GM23338 (cell line): ENCODE results near the gene STON1. TPM values are rescaled to one million over a fixed set of nuclear protein-coding genes. Genes with fewer than 3 reads are reported as not detected.

Experiments used
- ATAC-seq: fragments of 200-7000 bp; cut with Tn5 transposase; 3 replicates; pipeline ENCODE4 v1.9.1; 2020
- DNase-seq: peaks from one replicate; pipeline ENCODE4 v3.0.0-alpha.2; 2015; ENCODE audit warnings: low spot score
- H2AFZ ChIP-seq: fragments of 200-600 bp; sonication (generic); 2 replicates; pipeline ENCODE4 v1.8.0; 2016; ENCODE audit warnings: antibody characterized with exemption, mild to moderate bottlenecking, moderate library complexity
- H3F3A ChIP-seq: fragments of 200-600 bp; sonication (generic); replicated peaks from 2 replicates; pipeline ENCODE4 v1.8.0; 2017; ENCODE audit warnings: antibody characterized with exemption, mixed run types, low read depth
- H3K27ac ChIP-seq: fragments of 200-600 bp; sonication (generic); 2 replicates; pipeline ENCODE4 v1.6.1; 2016; ENCODE audit warnings: low read depth
- H3K27me3 ChIP-seq: fragments of 200-600 bp; sonication (generic); 2 replicates; pipeline ENCODE4 v1.8.0; 2016; ENCODE audit warnings: mild to moderate bottlenecking, mixed run types, moderate library complexity; ENCODE audit not compliant: insufficient read depth
- H3K36me3 ChIP-seq: fragments of 200-600 bp; sonication (generic); 2 replicates; pipeline ENCODE4 v1.8.0; 2016; ENCODE audit warnings: mild to moderate bottlenecking; ENCODE audit not compliant: insufficient read depth
- H3K4me1 ChIP-seq: fragments of 200-600 bp; sonication (generic); 2 replicates; pipeline ENCODE4 v1.8.0; 2016; ENCODE audit warnings: mild to moderate bottlenecking, moderate library complexity; ENCODE audit not compliant: insufficient read depth
- H3K4me2 ChIP-seq: fragments of 200-600 bp; sonication (generic); 2 replicates; pipeline ENCODE4 v1.7.1; 2017; ENCODE audit warnings: mixed run types
- H3K4me3 ChIP-seq: fragments of 200-600 bp; sonication (generic); 2 replicates; pipeline ENCODE4 v1.6.1; 2016; ENCODE audit warnings: mixed run types
- H3K79me2 ChIP-seq: fragments of 200-600 bp; sonication (generic); replicated peaks from 2 replicates; pipeline ENCODE4 v1.8.0; 2017; ENCODE audit warnings: mild to moderate bottlenecking; ENCODE audit not compliant: insufficient read depth
- H3K9me2 ChIP-seq: fragments of 200-600 bp; sonication (generic); 2 replicates; pipeline ENCODE4 v1.8.0; 2017; ENCODE audit not compliant: insufficient read depth
- H4K20me1 ChIP-seq: fragments of 200-600 bp; sonication (generic); replicated peaks from 2 replicates; pipeline ENCODE4 v1.8.0; 2017; ENCODE audit warnings: mild to moderate bottlenecking; ENCODE audit not compliant: insufficient read depth
- H3K27ac Mint-ChIP-seq: 2 replicates; pipeline ENCODE4 v1.8.0; 2020; ENCODE audit warnings: inconsistent platforms, mild to moderate bottlenecking, moderate library complexity, mixed read lengths
- H3K27me3 Mint-ChIP-seq: 3 replicates; pipeline ENCODE4 v1.8.0; 2022; ENCODE audit warnings: low read depth, mild to moderate bottlenecking, moderate library complexity, mixed read lengths, inconsistent platforms; ENCODE audit not compliant: insufficient read depth, poor library complexity
- H3K36me3 Mint-ChIP-seq: 3 replicates; pipeline ENCODE4 v1.8.0; 2021; ENCODE audit warnings: low read depth, mild to moderate bottlenecking, inconsistent platforms, moderate library complexity, mixed read lengths
- H3K4me1 Mint-ChIP-seq: 3 replicates; pipeline ENCODE4 v1.8.0; 2020; ENCODE audit warnings: mild to moderate bottlenecking, inconsistent platforms, mixed read lengths
- H3K4me3 Mint-ChIP-seq: 3 replicates; pipeline ENCODE4 v1.8.0; 2021; ENCODE audit warnings: moderate library complexity, mild to moderate bottlenecking, inconsistent platforms, mixed read lengths
- H3K9me3 Mint-ChIP-seq: 3 replicates; pipeline ENCODE4 v1.8.0; 2020; ENCODE audit warnings: moderate library complexity, mild to moderate bottlenecking, inconsistent platforms, mixed read lengths
- CREB1 ChIP-seq: fragments of 250-450 bp; sonication (Bioruptor Pico); IDR thresholded peaks from 2 replicates; pipeline ENCODE4 v1.5.0; 2020; ENCODE audit warnings: low read depth, mild to moderate bottlenecking, moderate library complexity
- CTCF ChIP-seq, 2 experiments: fragments of 200-600 bp in 1 of 2; sonication (generic) in 1 of 2; conservative IDR thresholded peaks; 2 replicates each; pipeline versions ENCODE4 v1.5.1 to v1.6.1; 2016 to 2017; ENCODE audit warnings: antibody characterized with exemption in 2 of 2, low read depth in 2 of 2, mild to moderate bottlenecking in 2 of 2, moderate library complexity in 1 of 2
- ETS1 ChIP-seq: IDR thresholded peaks from 2 replicates; pipeline ENCODE4 v1.6.1; 2016; ENCODE audit warnings: antibody characterized with exemption
- EZH2 ChIP-seq: fragments of 200-600 bp; sonication (generic); IDR thresholded peaks from one replicate; pipeline ENCODE4 v1.8.0; 2017; ENCODE audit warnings: antibody characterized with exemption, mild to moderate bottlenecking, low read depth; ENCODE audit not compliant: unreplicated experiment
- EZH2phosphoT487 ChIP-seq: fragments of 200-600 bp; sonication (generic); IDR thresholded peaks from one replicate; pipeline ENCODE4 v1.8.1; 2018; ENCODE audit warnings: antibody characterized with exemption; ENCODE audit not compliant: unreplicated experiment
- JUNB ChIP-seq: IDR thresholded peaks from one replicate; pipeline ENCODE4 v1.6.1; 2016; ENCODE audit warnings: antibody characterized with exemption; ENCODE audit not compliant: unreplicated experiment
- NANOG ChIP-seq: IDR thresholded peaks from 2 replicates; pipeline ENCODE4 v1.6.1; 2016; ENCODE audit warnings: antibody characterized with exemption, borderline replicate concordance
- POLR2AphosphoS5 ChIP-seq: IDR thresholded peaks from 2 replicates; pipeline ENCODE4 v1.6.1; 2016; ENCODE audit warnings: antibody characterized with exemption, low read depth
- REST ChIP-seq: IDR thresholded peaks from one replicate; pipeline ENCODE4 v1.6.1; 2018; ENCODE audit warnings: antibody characterized with exemption; ENCODE audit not compliant: unreplicated experiment
- STAT1 ChIP-seq: IDR thresholded peaks from one replicate; pipeline ENCODE4 v1.6.1; 2016; ENCODE audit warnings: antibody characterized with exemption; ENCODE audit not compliant: unreplicated experiment
- ZNF114 ChIP-seq: fragments of 250-450 bp; sonication (Bioruptor Pico); IDR thresholded peaks from 2 replicates; pipeline ENCODE4 v1.5.0; 2020; ENCODE audit warnings: mild to moderate bottlenecking, moderate library complexity
- ZNF331 ChIP-seq: fragments of 250-450 bp; sonication (Bioruptor Pico); IDR thresholded peaks from 2 replicates; pipeline ENCODE4 v1.5.0; 2020; ENCODE audit warnings: low read depth, mild to moderate bottlenecking, moderate library complexity
- ZNF462 ChIP-seq: fragments of 250-450 bp; sonication (Bioruptor Pico); IDR thresholded peaks from 2 replicates; pipeline ENCODE4 v1.5.0; 2020; ENCODE audit warnings: mild to moderate bottlenecking, moderate library complexity
- polyA plus RNA-seq: library from polyadenylated mRNA; unstranded; fragments of >200 nt; fragmentation: Nextera tagmentation; extraction: Ambion mirVana; gene quantifications from 2 replicates; pipeline ENCODE4 v1.2.1, GENCODE V29; 2016
- total RNA-seq: library from RNA; depleted of rRNA; stranded (reverse); fragments of >200 nt; shearing (Covaris generic); gene quantifications from 2 replicates; pipeline ENCODE4 v1.2.3, GENCODE V29; 2014

The STON1 gene
- total and polyA plus RNA-seq, 2 experiments from 2014 or later, result 5.4 to 14.4 TPM

- H3K9me2 ChIP-seq, result no peaks in the 10 kb centered on the region
- Mint-ChIP-seq H3K9me3 (no peaks in the 10 kb centered on the region), H3K36me3 (peaks cover 37% of the 10 kb centered on the region), H3K4me3 (peak overlapping the region; percentile 42; the same call in 2 of the 3 replicates), H3K4me1 (peaks cover 42% of the 10 kb centered on the region), H3K27me3 (peaks cover 3% of the 10 kb centered on the region), H3K27ac (peak overlapping the region; percentile 99)
- peaks cover 24% of the 10 kb centered on the region for H3K4me1 ChIP-seq
- no peaks in the 10 kb centered on the region for H3F3A ChIP-seq
- TF ChIP-seq REST, result no peak
- TF ChIP-seq POLR2AphosphoS5, result no peak
- TF ChIP-seq STAT1, result no peak
- no peak for TF ChIP-seq JUNB
- no peak for TF ChIP-seq EZH2
- no peak for TF ChIP-seq CTCF (conservative IDR thresholded peaks at IDR 0.05; ENCODE audit: low read depth in 2 of 2)
- no peak for TF ChIP-seq ZNF114 (CRISPR knock-in tag)
- no peak for TF ChIP-seq CREB1 (CRISPR knock-in tag)
- TF ChIP-seq ZNF331 (CRISPR knock-in tag), result no peak
- no peak for TF ChIP-seq ZNF462 (CRISPR knock-in tag)
- no peak for TF ChIP-seq EZH2phosphoT487
- TF ChIP-seq ETS1, result peak; percentile 71
- peak; percentile 38; the same call in 1 of the 2 replicates for TF ChIP-seq NANOG
- no peaks in the 10 kb centered on the region for H3K36me3 ChIP-seq
- H3K27me3 ChIP-seq, result no peaks in the 10 kb centered on the region
- H3K27ac ChIP-seq, result peak overlapping the region; percentile 94
- peak; percentile 72 for DNase-seq
- ATAC-seq, result peak; percentile 87
- H3K4me3 ChIP-seq, result no peak overlapping the region
- H3K79me2 ChIP-seq, result no peaks in the 10 kb centered on the region
- H3K4me2 ChIP-seq, result peak overlapping the region; percentile 59
- H2AFZ ChIP-seq, result no peak overlapping the region
- H4K20me1 ChIP-seq, result no peaks in the 10 kb centered on the region
Observed at GRCh38 chr2:48508461-48509124, 21.4 kb upstream of the STON1 start.
